ENCODE data around the gene PLEKHB2. TPM values are rescaled to one million over a fixed set of nuclear protein-coding genes. Genes with fewer than 3 reads are reported as not detected.

Gene PLEKHB2
- total and polyA plus RNA-seq, 2 donors (not counting 1 experiment from before 2014, with no cell fraction given): 16.3 to 39.5 TPM

DNA sequence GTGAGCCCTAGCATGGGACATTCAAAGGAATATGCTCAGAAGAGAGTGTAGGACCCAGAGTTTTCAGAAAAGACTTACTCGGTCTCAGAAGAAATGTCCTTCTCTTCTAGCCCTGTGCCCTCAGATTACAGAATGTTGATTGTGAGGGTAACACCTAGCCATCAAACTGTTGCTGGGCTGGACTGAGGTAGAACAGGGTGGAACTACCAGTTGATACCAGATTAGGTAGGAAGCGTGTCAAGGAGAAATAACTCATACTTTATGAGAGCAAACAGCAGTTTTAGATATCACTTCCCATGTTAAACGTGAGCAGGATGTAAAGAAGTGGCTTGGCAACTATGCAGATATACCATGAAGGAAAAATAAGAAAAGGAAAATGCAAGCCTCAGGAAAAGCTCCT is 22.8 kb downstream of the PLEKHB2 start:
- no peak overlapping the region for H3K27ac ChIP-seq (ENCODE audit: low read length in 2 of 2)
- POLR2A ChIA-PET: no interaction called here
- H3K9me3 Mint-ChIP-seq (ENCODE audit: insufficient read depth): no peaks in the 10 kb centered on the region

DNA sequence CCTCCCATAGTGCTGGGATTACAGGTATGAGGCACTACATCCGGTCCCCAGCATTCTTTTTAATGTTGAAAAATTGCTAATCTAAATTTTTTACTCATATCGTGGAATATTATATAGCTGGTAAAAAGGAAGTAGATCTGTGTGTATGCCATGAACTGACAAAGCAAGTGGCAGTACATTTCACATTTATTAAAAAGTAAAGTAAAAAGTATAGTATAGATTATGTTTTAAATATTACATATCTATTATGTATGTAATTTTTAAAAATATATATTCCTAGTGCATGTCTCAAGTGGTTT is 25.1 kb downstream of the PLEKHB2 start:
- Mint-ChIP-seq H3K9me3 (ENCODE audit: insufficient read depth) (no peaks in the 10 kb centered on the region), H3K27ac (no peak overlapping the region), H3K27me3 (no peaks in the 10 kb centered on the region), H3K4me3 (no peak overlapping the region), H3K4me1 (no peaks in the 10 kb centered on the region)
- H3K4me3 ChIP-seq (ENCODE audit: control extremely low read depth in 1 of 5, extremely low read depth in 1 of 5, insufficient read depth in 1 of 5, low read depth in 2 of 5, low read length in 4 of 5): no peak overlapping the region
- no peaks in the 10 kb centered on the region for H3K79me2 ChIP-seq (ENCODE audit: control insufficient read depth, insufficient read depth, low read length)
- no peaks in the 10 kb centered on the region for H4K20me1 ChIP-seq (ENCODE audit: control insufficient read depth, insufficient read depth, low read length, poor library complexity, severe bottlenecking)
- no peak for ATAC-seq (ENCODE audit: low read depth)
- H3K27ac ChIP-seq (ENCODE audit: low read length in 2 of 2): no peak overlapping the region
- no peak for DNase-seq
- TF ChIP-seq, protein P1, sequence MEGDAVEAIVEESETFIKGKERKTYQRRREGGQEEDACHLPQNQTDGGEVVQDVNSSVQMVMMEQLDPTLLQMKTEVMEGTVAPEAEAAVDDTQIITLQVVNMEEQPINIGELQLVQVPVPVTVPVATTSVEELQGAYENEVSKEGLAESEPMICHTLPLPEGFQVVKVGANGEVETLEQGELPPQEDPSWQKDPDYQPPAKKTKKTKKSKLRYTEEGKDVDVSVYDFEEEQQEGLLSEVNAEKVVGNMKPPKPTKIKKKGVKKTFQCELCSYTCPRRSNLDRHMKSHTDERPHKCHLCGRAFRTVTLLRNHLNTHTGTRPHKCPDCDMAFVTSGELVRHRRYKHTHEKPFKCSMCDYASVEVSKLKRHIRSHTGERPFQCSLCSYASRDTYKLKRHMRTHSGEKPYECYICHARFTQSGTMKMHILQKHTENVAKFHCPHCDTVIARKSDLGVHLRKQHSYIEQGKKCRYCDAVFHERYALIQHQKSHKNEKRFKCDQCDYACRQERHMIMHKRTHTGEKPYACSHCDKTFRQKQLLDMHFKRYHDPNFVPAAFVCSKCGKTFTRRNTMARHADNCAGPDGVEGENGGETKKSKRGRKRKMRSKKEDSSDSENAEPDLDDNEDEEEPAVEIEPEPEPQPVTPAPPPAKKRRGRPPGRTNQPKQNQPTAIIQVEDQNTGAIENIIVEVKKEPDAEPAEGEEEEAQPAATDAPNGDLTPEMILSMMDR (IDR thresholded peaks at IDR 0.05): no peak
- no peak for TF ChIP-seq EZH2 (IDR thresholded peaks at IDR 0.05; ENCODE audit: borderline replicate concordance, insufficient read depth, low read depth, low read length, poor library complexity, severe bottlenecking)
- no peaks in the 10 kb centered on the region for H3K4me1 ChIP-seq (ENCODE audit: control insufficient read depth in 2 of 2, insufficient read depth in 2 of 2, low read length in 2 of 2)
- CTCF ChIA-PET: no interaction called here
- H3K27me3 ChIP-seq (replicated peaks in 1 of 4; ENCODE audit: control extremely low read depth in 1 of 4, control insufficient read depth in 3 of 4, insufficient read depth in 4 of 4, low read length in 3 of 4): no peaks in the 10 kb centered on the region
- WGBS (ENCODE audit: insufficient coverage): no CpG with 5 or more reads among the region's 2 CpGs
- no peak overlapping the region for H3K9ac ChIP-seq (ENCODE audit: low read length)
- POLR2A ChIA-PET: no interaction called here
- H3K4me2 ChIP-seq (replicated peaks; ENCODE audit: low read depth, low read length, poor library complexity, severe bottlenecking): no peak overlapping the region
- peaks cover 0 to 4% (median 0%) of the 10 kb centered on the region in 3 donors for H3K9me3 ChIP-seq (ENCODE audit: control extremely low read depth in 1 of 3, control insufficient read depth in 2 of 3, insufficient read depth in 1 of 3, low read length in 2 of 3)
- intact Hi-C loops (cut with micrococcal nuclease): no loop called here
- H2AFZ ChIP-seq (ENCODE audit: insufficient read depth, low read depth, low read length, poor library complexity, severe bottlenecking): no peak overlapping the region
- peaks cover 26 to 67% of the 10 kb centered on the region in 2 experiments for H3K36me3 ChIP-seq (replicated peaks in 1 of 2; ENCODE audit: control extremely low read depth in 1 of 2, control insufficient read depth in 1 of 2, extremely low read depth in 1 of 2, insufficient read depth in 2 of 2, low read length in 1 of 2)

More for the DNA sequence above, 22.8 kb downstream of the PLEKHB2 start:
- no peaks in the 10 kb centered on the region for H3K4me1 ChIP-seq (ENCODE audit: control insufficient read depth in 2 of 2, insufficient read depth in 2 of 2, low read length in 2 of 2)
- Mint-ChIP-seq H3K27me3 (no peaks in the 10 kb centered on the region), H3K27ac (no peak overlapping the region), H3K4me1 (no peaks in the 10 kb centered on the region), H3K4me3 (no peak overlapping the region)
- H3K4me2 ChIP-seq (replicated peaks; ENCODE audit: low read depth, low read length, poor library complexity, severe bottlenecking): no peak overlapping the region
- ATAC-seq (ENCODE audit: low read depth) (no peak), DNase-seq (no peak)
- no peaks in the 10 kb centered on the region for H3K27me3 ChIP-seq (replicated peaks in 1 of 4; ENCODE audit: control extremely low read depth in 1 of 4, control insufficient read depth in 3 of 4, insufficient read depth in 4 of 4, low read length in 3 of 4)
- no CpG with 5 or more reads among the region's 3 CpGs for WGBS (ENCODE audit: insufficient coverage)
- peaks cover 28 to 65% of the 10 kb centered on the region in 2 experiments for H3K36me3 ChIP-seq (replicated peaks in 1 of 2; ENCODE audit: control extremely low read depth in 1 of 2, control insufficient read depth in 1 of 2, extremely low read depth in 1 of 2, insufficient read depth in 2 of 2, low read length in 1 of 2)
- H3K9me3 ChIP-seq (ENCODE audit: control extremely low read depth in 1 of 3, control insufficient read depth in 2 of 3, insufficient read depth in 1 of 3, low read length in 2 of 3): peaks cover 0 to 4% (median 0%) of the 10 kb centered on the region in 3 donors
- peaks cover 9% of the 10 kb centered on the region for H4K20me1 ChIP-seq (ENCODE audit: control insufficient read depth, insufficient read depth, low read length, poor library complexity, severe bottlenecking)
- TF ChIP-seq EZH2 (IDR thresholded peaks at IDR 0.05; ENCODE audit: borderline replicate concordance, insufficient read depth, low read depth, low read length, poor library complexity, severe bottlenecking): no peak
- TF ChIP-seq, protein P1 (IDR thresholded peaks at IDR 0.05): no peak
- H3K9ac ChIP-seq (ENCODE audit: low read length): no peak overlapping the region
- H3K79me2 ChIP-seq (ENCODE audit: control insufficient read depth, insufficient read depth, low read length): peaks cover 5% of the 10 kb centered on the region
- H3K4me3 ChIP-seq (ENCODE audit: control extremely low read depth in 1 of 5, extremely low read depth in 1 of 5, insufficient read depth in 1 of 5, low read depth in 2 of 5, low read length in 4 of 5): no peak overlapping the region
- no peak overlapping the region for H2AFZ ChIP-seq (ENCODE audit: insufficient read depth, low read depth, low read length, poor library complexity, severe bottlenecking)
- CTCF ChIA-PET: no interaction called here
- intact Hi-C loops (cut with micrococcal nuclease): no loop called here

Measured in B cell (primary cell).